KMS-11 (cell line): Measurements from ENCODE around the gene ESF1.

Experiments used
- H2AFZ ChIP-seq: fragments of 200-600 bp; sonication (generic); 2 replicates; pipeline ENCODE4 v1.6.1; 2016; ENCODE audit warnings: antibody characterized with exemption, mixed run types, low read depth
- H3K27ac ChIP-seq: fragments of 200-600 bp; sonication (generic); 2 replicates; pipeline ENCODE4 v1.6.1; 2016; ENCODE audit warnings: mild to moderate bottlenecking, mixed run types
- H3K27me3 ChIP-seq: fragments of 200-600 bp; sonication (generic); 2 replicates; pipeline ENCODE4 v1.6.1; 2017; ENCODE audit warnings: mild to moderate bottlenecking, low read depth, mixed run types, moderate library complexity; ENCODE audit not compliant: insufficient read depth
- H3K36me3 ChIP-seq: fragments of 200-600 bp; sonication (generic); 2 replicates; pipeline ENCODE4 v1.6.1; 2017; ENCODE audit warnings: mild to moderate bottlenecking, mixed run types; ENCODE audit not compliant: insufficient read depth
- H3K4me1 ChIP-seq: fragments of 200-600 bp; sonication (generic); 2 replicates; pipeline ENCODE4 v1.6.1; 2016; ENCODE audit warnings: mild to moderate bottlenecking, low read depth, mixed run types; ENCODE audit not compliant: poor library complexity, severe bottlenecking
- H3K4me2 ChIP-seq: fragments of 200-600 bp; sonication (generic); 2 replicates; pipeline ENCODE4 v1.7.0; 2016; ENCODE audit warnings: mild to moderate bottlenecking, mixed run types
- H3K4me3 ChIP-seq: fragments of 200-600 bp; sonication (generic); IDR thresholded peaks from 2 replicates; pipeline ENCODE4 v1.6.1; 2017; ENCODE audit warnings: low read depth, low read length, mixed read lengths; ENCODE audit not compliant: insufficient read depth
- H3K79me2 ChIP-seq: fragments of 200-600 bp; sonication (generic); 2 replicates; pipeline ENCODE4 v1.6.1; 2016; ENCODE audit warnings: low read depth, mixed run types; ENCODE audit not compliant: insufficient read depth
- H3K9ac ChIP-seq: fragments of 200-600 bp; sonication (generic); 2 replicates; pipeline ENCODE4 v1.6.1; 2016; ENCODE audit warnings: mild to moderate bottlenecking, mixed run types
- H4K20me1 ChIP-seq: fragments of 200-600 bp; sonication (generic); 2 replicates; pipeline ENCODE4 v1.6.1; 2016; ENCODE audit warnings: mild to moderate bottlenecking, mixed run types; ENCODE audit not compliant: insufficient read depth
- TF ChIP-seq, protein P1 (sequence below): fragments of 200-600 bp; sonication (generic); conservative IDR thresholded peaks from 2 replicates; pipeline ENCODE4 v1.6.1; 2017; ENCODE audit warnings: low read depth, mild to moderate bottlenecking, antibody characterized with exemption, low read length, moderate library complexity, mixed read lengths

The ESF1 gene

DNA sequence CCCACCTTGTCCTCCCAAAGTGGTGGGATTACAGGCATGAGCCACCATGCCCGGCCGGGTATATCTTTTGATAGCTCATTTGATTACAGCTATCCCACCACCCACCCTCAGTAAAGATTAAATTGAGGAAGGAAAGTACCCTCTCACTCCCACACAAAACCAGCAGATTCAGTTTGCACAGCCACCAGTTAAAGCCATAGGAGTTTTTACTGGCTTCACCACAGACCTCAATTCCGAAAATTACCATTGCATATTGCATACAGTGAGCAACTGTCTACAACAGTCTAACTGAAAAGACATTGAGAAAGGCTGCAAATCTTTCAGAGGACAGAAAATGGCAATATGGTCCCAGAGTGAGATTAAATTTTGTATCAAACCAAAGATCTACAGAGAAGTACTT, 34.9 kb downstream of the ESF1 start:
- TF ChIP-seq, protein P1, sequence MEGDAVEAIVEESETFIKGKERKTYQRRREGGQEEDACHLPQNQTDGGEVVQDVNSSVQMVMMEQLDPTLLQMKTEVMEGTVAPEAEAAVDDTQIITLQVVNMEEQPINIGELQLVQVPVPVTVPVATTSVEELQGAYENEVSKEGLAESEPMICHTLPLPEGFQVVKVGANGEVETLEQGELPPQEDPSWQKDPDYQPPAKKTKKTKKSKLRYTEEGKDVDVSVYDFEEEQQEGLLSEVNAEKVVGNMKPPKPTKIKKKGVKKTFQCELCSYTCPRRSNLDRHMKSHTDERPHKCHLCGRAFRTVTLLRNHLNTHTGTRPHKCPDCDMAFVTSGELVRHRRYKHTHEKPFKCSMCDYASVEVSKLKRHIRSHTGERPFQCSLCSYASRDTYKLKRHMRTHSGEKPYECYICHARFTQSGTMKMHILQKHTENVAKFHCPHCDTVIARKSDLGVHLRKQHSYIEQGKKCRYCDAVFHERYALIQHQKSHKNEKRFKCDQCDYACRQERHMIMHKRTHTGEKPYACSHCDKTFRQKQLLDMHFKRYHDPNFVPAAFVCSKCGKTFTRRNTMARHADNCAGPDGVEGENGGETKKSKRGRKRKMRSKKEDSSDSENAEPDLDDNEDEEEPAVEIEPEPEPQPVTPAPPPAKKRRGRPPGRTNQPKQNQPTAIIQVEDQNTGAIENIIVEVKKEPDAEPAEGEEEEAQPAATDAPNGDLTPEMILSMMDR, result no peak
- no peak overlapping the region for H3K4me3 ChIP-seq
- no peak overlapping the region for H3K4me2 ChIP-seq
- H3K27ac ChIP-seq, result no peak overlapping the region
- no peaks in the 10 kb centered on the region for H3K27me3 ChIP-seq
- H2AFZ ChIP-seq, result no peak overlapping the region
- H4K20me1 ChIP-seq, result no peaks in the 10 kb centered on the region
- H3K4me1 ChIP-seq, result no peaks in the 10 kb centered on the region
- H3K36me3 ChIP-seq, result no peaks in the 10 kb centered on the region
- no peak overlapping the region for H3K9ac ChIP-seq
- H3K79me2 ChIP-seq, result no peaks in the 10 kb centered on the region

DNA sequence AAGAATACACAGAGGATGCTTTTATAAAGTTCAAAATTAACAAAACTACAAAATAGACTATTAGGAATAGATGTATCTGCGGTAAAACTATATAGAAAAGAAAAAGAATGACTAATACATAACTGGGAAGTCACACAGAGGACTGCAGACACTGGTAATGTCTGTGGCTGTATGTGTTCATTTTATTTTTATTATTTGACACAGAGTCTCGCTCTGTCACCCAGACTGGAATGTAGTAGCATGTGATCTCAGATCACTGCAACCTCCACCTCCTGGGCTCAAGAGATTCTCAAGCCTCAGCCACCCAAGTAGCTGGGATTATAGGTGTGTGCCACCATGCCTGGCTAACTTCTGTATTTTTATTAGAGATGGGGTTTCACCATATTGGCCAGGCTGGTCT, 38.9 kb downstream of the ESF1 start:
- Histone ChIP-seq H3K4me3 (no peak overlapping the region), H3K27me3 (no peaks in the 10 kb centered on the region), H3K4me1 (peaks cover 11% of the 10 kb centered on the region), H3K9ac (no peak overlapping the region), H2AFZ (no peak overlapping the region), H4K20me1 (no peaks in the 10 kb centered on the region), H3K36me3 (no peaks in the 10 kb centered on the region), H3K79me2 (no peaks in the 10 kb centered on the region), H3K4me2 (no peak overlapping the region), H3K27ac (no peak overlapping the region)
- TF ChIP-seq, protein P1, result no peak

DNA sequence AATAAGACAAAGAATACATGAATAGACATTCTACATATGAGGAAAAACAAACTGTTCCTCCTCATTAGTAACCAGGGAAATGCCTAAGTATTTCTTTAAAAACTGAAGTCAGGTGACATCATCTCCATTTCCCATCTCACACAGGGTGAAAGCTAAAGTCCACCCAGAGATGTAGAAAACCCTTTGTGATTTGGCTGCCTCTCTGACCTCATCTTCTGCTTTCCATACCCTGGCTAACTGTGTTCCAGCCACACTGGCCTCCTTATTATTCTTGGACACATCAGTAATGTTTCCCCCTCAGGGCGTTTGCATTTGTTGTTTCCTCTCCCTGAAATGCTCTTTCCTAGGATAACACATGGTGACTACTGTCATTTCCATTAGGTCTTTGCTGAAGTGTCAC, 40.4 kb downstream of the ESF1 start:
- H3K4me1 ChIP-seq, result peaks cover 22% of the 10 kb centered on the region
- H3K27ac ChIP-seq, result no peak overlapping the region
- no peak overlapping the region for H3K9ac ChIP-seq
- H3K27me3 ChIP-seq, result no peaks in the 10 kb centered on the region
- H4K20me1 ChIP-seq, result no peaks in the 10 kb centered on the region
- H3K79me2 ChIP-seq, result no peaks in the 10 kb centered on the region
- H3K4me2 ChIP-seq, result no peak overlapping the region
- H3K36me3 ChIP-seq, result no peaks in the 10 kb centered on the region
- TF ChIP-seq, protein P1, result no peak
- no peak overlapping the region for H2AFZ ChIP-seq
- no peak overlapping the region for H3K4me3 ChIP-seq

DNA sequence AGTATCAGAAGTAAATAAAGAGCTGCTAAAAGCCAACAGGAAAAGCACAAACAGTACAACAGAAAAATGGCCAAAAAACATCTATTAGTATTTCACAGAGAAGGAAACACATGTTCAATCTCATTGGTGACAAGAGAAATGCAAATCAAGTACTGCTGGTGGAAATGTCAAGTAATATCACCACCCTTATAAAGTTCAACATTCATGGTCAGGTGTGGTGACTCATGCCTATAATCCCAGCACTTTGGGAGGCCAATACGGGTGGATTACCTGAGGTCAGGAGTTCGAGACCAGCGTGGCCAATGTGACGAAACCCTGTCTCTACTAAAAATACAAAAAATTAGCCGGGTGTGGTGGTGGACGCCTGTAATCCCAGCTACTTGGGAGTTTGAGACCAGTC, 42.8 kb downstream of the ESF1 start:
- no peaks in the 10 kb centered on the region for H3K36me3 ChIP-seq
- TF ChIP-seq, protein P1, result no peak
- H4K20me1 ChIP-seq, result no peaks in the 10 kb centered on the region
- H3K4me2 ChIP-seq, result no peak overlapping the region
- no peak overlapping the region for H3K4me3 ChIP-seq
- H3K79me2 ChIP-seq, result no peaks in the 10 kb centered on the region
- H3K27me3 ChIP-seq, result no peaks in the 10 kb centered on the region
- H2AFZ ChIP-seq, result no peak overlapping the region
- no peak overlapping the region for H3K9ac ChIP-seq
- H3K27ac ChIP-seq, result peak overlapping the region; percentile 18; the same call in 1 of the 2 replicates
- H3K4me1 ChIP-seq, result peaks cover 22% of the 10 kb centered on the region
